HCT116 (cell line): ENCODE results near the gene SAC3D1. TPM values are rescaled to one million over a fixed set of nuclear protein-coding genes. Genes with fewer than 3 reads are reported as not detected.

Source experiments
- ATAC-seq: fragments of 200-7000 bp; cut with Tn5 transposase; 2 replicates; pipeline ENCODE4 v1.9.1; 2020; ENCODE audit warnings: mild to moderate bottlenecking, moderate library complexity
- BruUV-seq: library from RNA; stranded (reverse); fragments of 400-500 nt; replicated peaks from 2 replicates; lab custom pipeline; 2021; lab: Mats Ljungman, UMichigan
- CTCF ChIA-PET: fragments of 300-600 bp; sonication (Branson Sonifier 250); formaldehyde crosslinking; loops from one replicate; lab custom pipeline; 2021; ENCODE audit warnings: antibody characterized with exemption; lab: Charles Lee
- POLR2A ChIA-PET: fragments of 300-600, 350-600 bp; sonication (Branson Sonifier 250); formaldehyde crosslinking; loops from one replicate; lab custom pipeline; 2021; ENCODE audit warnings: antibody characterized with exemption; lab: Charles Lee
- RAD21 ChIA-PET, 2 experiments: fragments of 300-600 bp; sonication (Branson Sonifier 250); formaldehyde crosslinking; loops; one replicate each; lab custom pipeline; 2023; ENCODE audit warnings: low total read pairs in 2 of 2; ENCODE audit not compliant: uncharacterized antibody in 2 of 2, unreplicated experiment in 2 of 2, low non-redundant PET in 1 of 2; lab: Charles Lee
- DNase-seq: peaks from one replicate; pipeline ENCODE4 v3.0.0-alpha.2; 2010; ENCODE audit warnings: low read depth, low spot score
- H2AFZ ChIP-seq: fragments of 200-600 bp; shearing (Covaris generic), sonication (generic); 2 replicates; pipeline ENCODE4 v1.6.1; 2017; ENCODE audit warnings: low read depth, mixed run types, mixed read lengths, antibody characterized with exemption, low read length; ENCODE audit not compliant: poor library complexity, severe bottlenecking
- H3K27ac ChIP-seq: 2 replicates; pipeline ENCODE4 v1.5.1; 2012; ENCODE audit warnings: low read depth, low read length
- H3K27me3 ChIP-seq: fragments of 200-600 bp; sonication (generic); 2 replicates; pipeline ENCODE4 v1.6.1; 2016; ENCODE audit warnings: mixed run types, low read length, mixed read lengths; ENCODE audit not compliant: insufficient read depth
- H3K36me3 ChIP-seq, 2 experiments: fragments of 200-500 bp in 1 of 2; fragments of 200-600 bp in 1 of 2; sonication (Bioruptor generic) in 1 of 2; sonication (generic) in 1 of 2; 2 replicates each; pipeline versions ENCODE4 v1.5.1 to v1.6.1; 2014 to 2016; ENCODE audit warnings: low read length in 2 of 2, inconsistent platforms in 1 of 2, mixed read lengths in 1 of 2, mixed run types in 1 of 2; ENCODE audit not compliant: insufficient read depth in 2 of 2, control insufficient read depth in 1 of 2
- H3K4me1 ChIP-seq, 2 experiments: fragments of 200-600 bp in 1 of 2; sonication (generic) in 1 of 2; 2 replicates each; pipeline versions ENCODE4 v1.5.1 to v1.6.1; 2012 to 2017; ENCODE audit warnings: low read length in 2 of 2, inconsistent platforms in 1 of 2, mild to moderate bottlenecking in 1 of 2, mixed read lengths in 1 of 2, mixed run types in 1 of 2, moderate library complexity in 1 of 2; ENCODE audit not compliant: insufficient read depth in 2 of 2, control insufficient read depth in 1 of 2
- H3K4me2 ChIP-seq: fragments of 200-600 bp; sonication (generic); 2 replicates; pipeline ENCODE4 v1.6.1; 2017; ENCODE audit warnings: mixed run types, low read length, mixed read lengths
- H3K4me3 ChIP-seq, 2 experiments: fragments of 200-600 bp in 1 of 2; sonication (generic) in 1 of 2; replicated peaks in 1 of 2; 2 replicates each; pipeline ENCODE4 v1.5.1; 2011 to 2016; ENCODE audit warnings: low read length in 2 of 2, control low read depth in 1 of 2, low read depth in 1 of 2, mild to moderate bottlenecking in 1 of 2, mixed read lengths in 1 of 2, mixed run types in 1 of 2
- H3K79me2 ChIP-seq: fragments of 200-600 bp; sonication (generic); 2 replicates; pipeline ENCODE4 v1.6.1; 2017; ENCODE audit warnings: mild to moderate bottlenecking, mixed run types, low read length, moderate library complexity, mixed read lengths; ENCODE audit not compliant: insufficient read depth
- H3K9ac ChIP-seq: fragments of 200-600 bp; sonication (generic); 2 replicates; pipeline ENCODE4 v1.6.1; 2016; ENCODE audit warnings: low read length, mixed read lengths
- H3K9me2 ChIP-seq: fragments of 200-600 bp; sonication (generic), shearing (Covaris generic); 2 replicates; pipeline ENCODE4 v1.6.1; 2017; ENCODE audit warnings: mixed run types, mild to moderate bottlenecking, moderate library complexity; ENCODE audit not compliant: insufficient read depth
- H3K9me3 ChIP-seq, 2 experiments: fragments of 200-500 bp in 1 of 2; fragments of 200-600 bp in 1 of 2; sonication (Bioruptor generic) in 1 of 2; sonication (generic) in 1 of 2; 2 replicates each; pipeline ENCODE4 v1.6.1; 2014 to 2017; ENCODE audit warnings: low read length in 2 of 2, mixed read lengths in 2 of 2, inconsistent platforms in 1 of 2, low read depth in 1 of 2, mild to moderate bottlenecking in 1 of 2, mixed run types in 1 of 2, moderate library complexity in 1 of 2; ENCODE audit not compliant: control insufficient read depth in 1 of 2, insufficient read depth in 1 of 2
- H4K20me1 ChIP-seq: fragments of 200-600 bp; sonication (generic), shearing (Covaris generic); 2 replicates; pipeline ENCODE4 v1.6.1; 2017; ENCODE audit warnings: mixed run types, mild to moderate bottlenecking, moderate library complexity; ENCODE audit not compliant: insufficient read depth
- CBX3 ChIP-seq: IDR thresholded peaks from 2 replicates; pipeline ENCODE4 v1.6.1; 2012; ENCODE audit warnings: low read depth
- CEBPB ChIP-seq: IDR thresholded peaks from 2 replicates; pipeline ENCODE4 v1.6.1; 2012; ENCODE audit warnings: low read depth
- EZH2phosphoT487 ChIP-seq: fragments of 200-600 bp; IDR thresholded peaks from 2 replicates; pipeline ENCODE4 v1.6.1; 2018; ENCODE audit warnings: antibody characterized with exemption, borderline replicate concordance
- MAX ChIP-seq: IDR thresholded peaks from 2 replicates; pipeline ENCODE4 v1.6.1; 2012
- POLR2AphosphoS5 ChIP-seq: IDR thresholded peaks from 2 replicates; pipeline ENCODE4 v1.6.1; 2011; ENCODE audit warnings: mild to moderate bottlenecking, low read depth, low read length, moderate library complexity
- SIN3A ChIP-seq: IDR thresholded peaks from 2 replicates; pipeline ENCODE4 v1.6.1; 2012; ENCODE audit warnings: low read depth
- SP1 ChIP-seq: IDR thresholded peaks from 2 replicates; pipeline ENCODE4 v1.6.1; 2012; ENCODE audit warnings: low read depth
- SRF ChIP-seq: IDR thresholded peaks from 2 replicates; pipeline ENCODE4 v1.6.1; 2012; ENCODE audit warnings: low read depth
- YY1 ChIP-seq: IDR thresholded peaks from 2 replicates; pipeline ENCODE4 v1.6.1; 2011; ENCODE audit warnings: low read length, low read depth, moderate library complexity, mild to moderate bottlenecking; ENCODE audit not compliant: insufficient replicate concordance; ENCODE audit errors: extremely low read depth
- ZFX ChIP-seq: fragments of 450-650 bp; IDR thresholded peaks from 2 replicates; pipeline ENCODE4 v1.6.1; 2017
- intact Hi-C: fragments of 100-400 bp; cut with micrococcal nuclease; formaldehyde crosslinking; loops from 2 replicates; pipeline ENCODE4 v1.10.0; 2022
- total RNA-seq: library from RNA; stranded (reverse); gene quantifications from one replicate; pipeline ENCODE4 v1.2.1, GENCODE V29; 2021; ENCODE audit not compliant: unreplicated experiment
- TF ChIP-seq, protein P1 (sequence below): IDR thresholded peaks from 2 replicates; pipeline ENCODE4 v1.6.1; 2011; ENCODE audit warnings: mild to moderate bottlenecking, low read length, moderate library complexity; ENCODE audit not compliant: insufficient replicate concordance; ENCODE audit errors: extremely low read depth
- TF ChIP-seq, protein P2 (sequence below): IDR thresholded peaks from 2 replicates; pipeline ENCODE4 v1.6.1; 2012; ENCODE audit warnings: low read depth
- TF ChIP-seq, protein P3 (sequence below): IDR thresholded peaks from 2 replicates; pipeline ENCODE4 v1.6.1; 2012
- TF ChIP-seq, protein P4 (sequence below), 3 experiments: fragments of 200-600 bp in 1 of 3; sonication (generic) in 1 of 3; IDR thresholded peaks in 2 of 3; conservative IDR thresholded peaks in 1 of 3; 2 replicates each; pipeline ENCODE4 v1.5.1; 2012 to 2017; ENCODE audit warnings: low read depth in 2 of 3, low read length in 2 of 3, antibody characterized with exemption in 1 of 3, borderline replicate concordance in 1 of 3, control low read depth in 1 of 3, mild to moderate bottlenecking in 1 of 3, mixed read lengths in 1 of 3, mixed run types in 1 of 3, moderate library complexity in 1 of 3; ENCODE audit not compliant: insufficient read depth in 1 of 3

The SAC3D1 gene
- total RNA-seq, 1 experiment from 2014 or later, result 36.9 TPM

DNA sequence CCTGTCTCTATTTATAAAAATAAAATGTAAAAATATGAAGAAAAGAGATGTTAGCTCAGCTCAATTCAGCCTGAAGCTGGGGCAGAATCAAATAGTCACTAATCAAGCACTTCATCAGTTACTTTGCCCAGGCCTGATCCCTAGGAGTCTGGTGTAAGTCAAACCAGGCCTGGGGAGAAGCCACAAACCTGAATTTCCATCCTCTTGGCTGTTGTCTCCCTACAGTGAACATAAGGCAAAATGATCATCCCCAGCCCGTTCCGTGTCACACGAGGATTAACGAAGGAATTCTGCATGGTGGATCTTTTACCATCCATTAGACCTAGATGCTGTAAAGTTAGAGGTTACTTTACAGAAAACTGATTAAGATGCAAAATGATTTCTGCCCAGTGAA lies 23.8 kb downstream of the SAC3D1 start:
- Histone ChIP-seq H4K20me1 (no peaks in the 10 kb centered on the region), H3K27ac (no peak overlapping the region), H3K79me2 (no peaks in the 10 kb centered on the region)
- TF ChIP-seq CEBPB (no peak), EZH2phosphoT487 (no peak), MAX (no peak), ZFX (no peak), SIN3A (no peak), YY1 (no peak), CBX3 (no peak), SRF (no peak), POLR2AphosphoS5 (no peak), SP1 (no peak)
- TF ChIP-seq, protein P1, sequence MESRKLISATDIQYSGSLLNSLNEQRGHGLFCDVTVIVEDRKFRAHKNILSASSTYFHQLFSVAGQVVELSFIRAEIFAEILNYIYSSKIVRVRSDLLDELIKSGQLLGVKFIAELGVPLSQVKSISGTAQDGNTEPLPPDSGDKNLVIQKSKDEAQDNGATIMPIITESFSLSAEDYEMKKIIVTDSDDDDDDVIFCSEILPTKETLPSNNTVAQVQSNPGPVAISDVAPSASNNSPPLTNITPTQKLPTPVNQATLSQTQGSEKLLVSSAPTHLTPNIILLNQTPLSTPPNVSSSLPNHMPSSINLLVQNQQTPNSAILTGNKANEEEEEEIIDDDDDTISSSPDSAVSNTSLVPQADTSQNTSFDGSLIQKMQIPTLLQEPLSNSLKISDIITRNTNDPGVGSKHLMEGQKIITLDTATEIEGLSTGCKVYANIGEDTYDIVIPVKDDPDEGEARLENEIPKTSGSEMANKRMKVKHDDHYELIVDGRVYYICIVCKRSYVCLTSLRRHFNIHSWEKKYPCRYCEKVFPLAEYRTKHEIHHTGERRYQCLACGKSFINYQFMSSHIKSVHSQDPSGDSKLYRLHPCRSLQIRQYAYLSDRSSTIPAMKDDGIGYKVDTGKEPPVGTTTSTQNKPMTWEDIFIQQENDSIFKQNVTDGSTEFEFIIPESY, result no peak
- TF ChIP-seq, protein P2, sequence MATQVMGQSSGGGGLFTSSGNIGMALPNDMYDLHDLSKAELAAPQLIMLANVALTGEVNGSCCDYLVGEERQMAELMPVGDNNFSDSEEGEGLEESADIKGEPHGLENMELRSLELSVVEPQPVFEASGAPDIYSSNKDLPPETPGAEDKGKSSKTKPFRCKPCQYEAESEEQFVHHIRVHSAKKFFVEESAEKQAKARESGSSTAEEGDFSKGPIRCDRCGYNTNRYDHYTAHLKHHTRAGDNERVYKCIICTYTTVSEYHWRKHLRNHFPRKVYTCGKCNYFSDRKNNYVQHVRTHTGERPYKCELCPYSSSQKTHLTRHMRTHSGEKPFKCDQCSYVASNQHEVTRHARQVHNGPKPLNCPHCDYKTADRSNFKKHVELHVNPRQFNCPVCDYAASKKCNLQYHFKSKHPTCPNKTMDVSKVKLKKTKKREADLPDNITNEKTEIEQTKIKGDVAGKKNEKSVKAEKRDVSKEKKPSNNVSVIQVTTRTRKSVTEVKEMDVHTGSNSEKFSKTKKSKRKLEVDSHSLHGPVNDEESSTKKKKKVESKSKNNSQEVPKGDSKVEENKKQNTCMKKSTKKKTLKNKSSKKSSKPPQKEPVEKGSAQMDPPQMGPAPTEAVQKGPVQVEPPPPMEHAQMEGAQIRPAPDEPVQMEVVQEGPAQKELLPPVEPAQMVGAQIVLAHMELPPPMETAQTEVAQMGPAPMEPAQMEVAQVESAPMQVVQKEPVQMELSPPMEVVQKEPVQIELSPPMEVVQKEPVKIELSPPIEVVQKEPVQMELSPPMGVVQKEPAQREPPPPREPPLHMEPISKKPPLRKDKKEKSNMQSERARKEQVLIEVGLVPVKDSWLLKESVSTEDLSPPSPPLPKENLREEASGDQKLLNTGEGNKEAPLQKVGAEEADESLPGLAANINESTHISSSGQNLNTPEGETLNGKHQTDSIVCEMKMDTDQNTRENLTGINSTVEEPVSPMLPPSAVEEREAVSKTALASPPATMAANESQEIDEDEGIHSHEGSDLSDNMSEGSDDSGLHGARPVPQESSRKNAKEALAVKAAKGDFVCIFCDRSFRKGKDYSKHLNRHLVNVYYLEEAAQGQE, result no peak
- TF ChIP-seq, protein P3, sequence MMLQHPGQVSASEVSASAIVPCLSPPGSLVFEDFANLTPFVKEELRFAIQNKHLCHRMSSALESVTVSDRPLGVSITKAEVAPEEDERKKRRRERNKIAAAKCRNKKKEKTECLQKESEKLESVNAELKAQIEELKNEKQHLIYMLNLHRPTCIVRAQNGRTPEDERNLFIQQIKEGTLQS, result no peak
- TF ChIP-seq, protein P4, sequence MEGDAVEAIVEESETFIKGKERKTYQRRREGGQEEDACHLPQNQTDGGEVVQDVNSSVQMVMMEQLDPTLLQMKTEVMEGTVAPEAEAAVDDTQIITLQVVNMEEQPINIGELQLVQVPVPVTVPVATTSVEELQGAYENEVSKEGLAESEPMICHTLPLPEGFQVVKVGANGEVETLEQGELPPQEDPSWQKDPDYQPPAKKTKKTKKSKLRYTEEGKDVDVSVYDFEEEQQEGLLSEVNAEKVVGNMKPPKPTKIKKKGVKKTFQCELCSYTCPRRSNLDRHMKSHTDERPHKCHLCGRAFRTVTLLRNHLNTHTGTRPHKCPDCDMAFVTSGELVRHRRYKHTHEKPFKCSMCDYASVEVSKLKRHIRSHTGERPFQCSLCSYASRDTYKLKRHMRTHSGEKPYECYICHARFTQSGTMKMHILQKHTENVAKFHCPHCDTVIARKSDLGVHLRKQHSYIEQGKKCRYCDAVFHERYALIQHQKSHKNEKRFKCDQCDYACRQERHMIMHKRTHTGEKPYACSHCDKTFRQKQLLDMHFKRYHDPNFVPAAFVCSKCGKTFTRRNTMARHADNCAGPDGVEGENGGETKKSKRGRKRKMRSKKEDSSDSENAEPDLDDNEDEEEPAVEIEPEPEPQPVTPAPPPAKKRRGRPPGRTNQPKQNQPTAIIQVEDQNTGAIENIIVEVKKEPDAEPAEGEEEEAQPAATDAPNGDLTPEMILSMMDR (IDR thresholded peaks at IDR 0.05 in 2 of 3, conservative IDR thresholded peaks at IDR 0.05 in 1 of 3; ENCODE audit: borderline replicate concordance in 1 of 3, insufficient read depth in 1 of 3, low read depth in 2 of 3, low read length in 2 of 3), result no peak
- TF ChIP-seq, all 23 proteins: peak for 0
- no TSS peak for BruUV-seq
- Histone ChIP-seq H3K9ac (no peak overlapping the region), H3K9me3 (no peaks in the 10 kb centered on the region), H3K27me3 (no peaks in the 10 kb centered on the region), H3K36me3 (no peaks in the 10 kb centered on the region), H3K4me3 (no peak overlapping the region), H2AFZ (no peak overlapping the region), H3K4me2 (no peak overlapping the region), H3K4me1 (no peaks in the 10 kb centered on the region), H3K9me2 (no peaks in the 10 kb centered on the region)
- no peak for DNase-seq
- ChIA-PET CTCF (no interaction called here), RAD21 (no interaction called here), POLR2A (no interaction called here)
- ATAC-seq, result no peak
- intact Hi-C loops, result no loop called here
